ENCODE measurements around the gene POP4. TPM values are rescaled to one million over a fixed set of nuclear protein-coding genes. Genes with fewer than 3 reads are reported as not detected.
A peak's percentile ranks its signal among the peaks of the same experiment; 100 is the strongest.
"Not testable (repeated sequence)": the region's sequence is repeated elsewhere in the genome, so short reads cannot be mapped to it uniquely, and the experiment has no call there.

The POP4 gene
- total RNA-seq, 1 donor from 2014 or later, result 119 TPM

DNA sequence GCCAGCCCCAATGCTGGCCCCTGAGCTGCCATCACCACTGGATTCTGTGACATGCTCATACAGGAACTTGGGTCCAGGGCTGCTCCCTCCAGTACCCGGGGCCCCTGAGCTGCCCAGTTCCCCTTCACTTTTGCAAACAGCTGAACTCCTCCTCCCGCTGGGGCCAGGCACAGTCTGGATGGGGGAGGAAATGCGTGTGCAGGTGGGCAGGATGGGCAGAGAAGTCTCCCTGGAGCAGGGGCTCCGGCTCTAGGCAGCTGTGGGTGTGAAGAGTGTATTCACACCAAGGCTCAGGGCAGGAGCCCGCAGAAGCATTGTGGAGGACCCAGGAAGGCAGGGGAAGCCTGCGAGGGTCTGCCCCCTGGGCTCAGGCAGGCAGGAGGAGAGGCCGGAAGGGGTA, 12.4 kb downstream of the POP4 start:
- Mint-ChIP-seq H3K9me3 (no peaks in the 10 kb centered on the region), H3K4me1 (ENCODE audit: low read depth) (peaks cover 34% of the 10 kb centered on the region), H3K27ac (no peak overlapping the region), H3K4me3 (no peak overlapping the region), H3K27me3 (ENCODE audit: insufficient read depth) (peaks cover 2% of the 10 kb centered on the region), H3K36me3 (ENCODE audit: low read depth) (peaks cover 19% of the 10 kb centered on the region)
- no peak for DNase-seq (ENCODE audit: low spot score)
- intact Hi-C loops (cut with micrococcal nuclease), result no loop called here

DNA sequence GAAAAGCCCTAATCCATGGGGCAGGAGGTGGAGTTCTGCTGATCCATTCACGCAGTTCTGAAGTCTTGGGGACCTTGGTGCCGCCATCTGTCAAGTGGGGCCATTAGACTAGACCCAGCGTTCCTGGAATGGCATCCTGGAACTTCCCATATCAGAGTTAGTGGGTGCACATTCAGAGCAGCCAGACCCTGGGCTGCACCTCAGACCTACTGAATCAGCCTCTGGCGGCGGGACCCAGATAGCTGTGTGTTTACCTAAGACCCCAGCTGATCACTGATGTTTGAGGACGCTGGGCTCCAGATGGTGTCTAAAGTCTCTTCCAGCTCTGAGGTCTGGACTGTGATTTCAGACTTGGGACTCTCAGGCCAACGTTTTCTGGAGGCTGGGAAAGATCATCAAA, 12.8 kb downstream of the POP4 start:
- H3K27me3 Mint-ChIP-seq (ENCODE audit: insufficient read depth), result peaks cover 2% of the 10 kb centered on the region

DNA sequence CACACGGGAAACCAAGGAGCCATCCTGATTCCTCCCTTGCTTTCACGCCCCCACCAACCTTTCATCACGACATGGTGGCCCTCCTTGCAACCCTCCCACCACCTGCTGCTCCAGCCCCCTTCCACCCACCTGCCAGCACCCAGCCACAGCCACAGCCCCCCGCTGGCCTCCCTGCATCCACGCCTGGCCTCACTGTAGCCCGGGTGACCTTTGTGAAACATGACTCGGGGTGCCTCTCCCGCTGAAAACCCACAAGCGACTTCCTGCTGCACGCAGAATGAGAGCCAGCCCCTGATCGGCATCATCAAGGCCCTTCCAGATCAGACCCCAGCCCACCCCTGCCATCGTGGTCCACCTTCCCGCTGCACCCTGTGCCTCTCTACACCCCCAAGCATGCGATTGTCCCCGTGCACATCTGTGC, 14.9 kb downstream of the POP4 start:
- Mint-ChIP-seq H3K9me3 (no peaks in the 10 kb centered on the region), H3K4me1 (ENCODE audit: low read depth) (peaks cover 43% of the 10 kb centered on the region), H3K36me3 (ENCODE audit: low read depth) (peaks cover 6% of the 10 kb centered on the region), H3K27me3 (ENCODE audit: insufficient read depth) (peaks cover 2% of the 10 kb centered on the region), H3K4me3 (peak overlapping the region; percentile 59), H3K27ac (peak overlapping the region; percentile 72)
- DNase-seq (ENCODE audit: low spot score), result peak; percentile 19
- intact Hi-C loops (cut with micrococcal nuclease), result no loop called here

More for the DNA sequence above, 12.8 kb downstream of the POP4 start:
- intact Hi-C loops (cut with micrococcal nuclease), result no loop called here
- no peak overlapping the region for H3K4me3 Mint-ChIP-seq
- H3K9me3 Mint-ChIP-seq, result no peaks in the 10 kb centered on the region
- peaks cover 39% of the 10 kb centered on the region for H3K4me1 Mint-ChIP-seq (ENCODE audit: low read depth)
- peaks cover 19% of the 10 kb centered on the region for H3K36me3 Mint-ChIP-seq (ENCODE audit: low read depth)
- no peak for DNase-seq (ENCODE audit: low spot score)
- no peak overlapping the region for H3K27ac Mint-ChIP-seq

DNA sequence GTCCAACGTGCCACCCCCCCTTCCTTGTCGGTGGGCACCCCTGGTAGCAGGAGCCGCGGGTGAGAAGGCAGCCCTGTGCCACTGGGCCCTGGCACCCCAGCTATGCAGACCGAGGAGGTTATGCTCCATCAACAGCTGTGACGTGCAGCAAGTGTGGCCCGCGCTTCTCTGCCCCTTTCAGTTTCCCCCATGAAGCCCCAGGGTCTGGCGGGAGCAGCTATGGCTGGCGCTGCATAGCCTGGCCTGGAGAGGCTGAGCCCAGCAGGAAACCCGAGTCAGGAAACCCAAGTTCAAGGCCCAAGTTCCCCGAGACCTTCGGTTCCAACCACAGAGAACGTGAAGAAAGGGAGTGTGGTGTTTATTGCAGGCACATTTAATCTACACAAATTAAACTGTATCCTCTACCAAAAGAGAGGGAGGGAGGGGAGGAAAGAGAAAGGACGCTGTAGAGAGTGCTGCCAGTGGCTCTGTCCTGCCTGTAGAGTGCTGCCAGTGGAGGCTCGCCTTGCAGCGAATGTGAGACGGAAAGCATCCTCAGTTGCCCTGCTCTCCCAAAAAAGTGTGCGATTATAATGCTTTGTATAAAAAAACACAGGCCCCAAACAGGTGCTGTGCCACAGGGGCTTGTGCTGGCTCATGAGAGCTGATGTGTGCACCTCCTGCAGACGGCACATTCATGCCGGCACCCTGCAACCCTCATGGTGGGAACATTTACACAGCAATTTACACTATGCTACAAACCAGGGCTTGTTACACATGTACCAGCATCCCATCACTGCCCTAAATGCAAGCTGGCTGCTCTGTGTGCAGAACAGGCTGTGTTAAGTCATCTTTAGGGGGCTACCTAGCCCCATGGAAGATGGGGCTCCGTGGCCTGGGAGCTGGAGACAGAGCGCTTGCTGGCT, 16.3 kb downstream of the POP4 start:
- no peaks in the 10 kb centered on the region for H3K9me3 Mint-ChIP-seq
- intact Hi-C loops (cut with micrococcal nuclease), result no loop called here

DNA sequence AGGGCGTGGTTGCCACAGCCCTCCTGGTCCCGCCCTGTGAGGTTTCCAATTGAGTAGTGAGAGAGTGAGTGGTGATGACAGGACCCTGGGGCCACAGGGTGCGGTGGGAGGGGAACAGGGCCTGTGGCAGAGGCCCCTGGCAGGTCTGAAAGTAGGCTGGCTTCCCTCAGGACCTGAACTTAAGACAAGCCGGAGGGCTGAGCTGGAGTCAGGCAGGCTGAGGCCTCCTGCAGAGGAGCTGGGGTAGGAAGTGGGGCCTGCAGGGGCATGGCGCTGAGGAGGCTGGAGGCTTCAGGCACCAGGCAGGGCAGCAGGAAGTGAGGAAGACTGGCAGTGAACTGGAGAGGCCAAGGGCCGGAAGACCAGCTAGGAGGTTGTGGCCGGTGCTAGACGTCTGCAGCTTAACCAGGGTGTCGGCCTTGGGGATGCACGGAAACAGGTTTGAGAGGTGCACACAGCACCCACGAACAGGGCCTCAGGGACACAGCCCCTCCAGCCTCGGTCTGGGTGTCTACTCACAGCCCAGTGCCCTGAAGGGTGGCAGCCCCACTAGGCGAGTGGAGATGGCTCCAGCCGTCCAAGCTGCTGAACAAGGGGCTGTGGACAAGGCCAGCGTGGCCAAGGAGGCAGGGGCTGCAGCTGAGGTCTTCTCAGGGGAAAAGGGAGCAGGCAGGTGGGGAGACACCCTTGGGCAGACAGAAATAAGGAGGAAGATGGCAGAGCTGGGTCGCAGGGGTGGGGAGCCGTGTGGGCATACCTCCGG, 17.8 kb downstream of the POP4 start:
- peak; percentile 27 for DNase-seq (ENCODE audit: low spot score)
- no peaks in the 10 kb centered on the region for H3K36me3 Mint-ChIP-seq (ENCODE audit: low read depth)
- peaks cover 2% of the 10 kb centered on the region for H3K27me3 Mint-ChIP-seq (ENCODE audit: insufficient read depth)
- intact Hi-C loops (cut with micrococcal nuclease), result no loop called here
- peak overlapping the region; percentile 66 for H3K27ac Mint-ChIP-seq
- no peaks in the 10 kb centered on the region for H3K9me3 Mint-ChIP-seq
- H3K4me1 Mint-ChIP-seq (ENCODE audit: low read depth), result peaks cover 43% of the 10 kb centered on the region
- H3K4me3 Mint-ChIP-seq, result peak overlapping the region; percentile 60

More for the DNA sequence above, 16.3 kb downstream of the POP4 start:
- H3K27ac Mint-ChIP-seq, result peak overlapping the region; percentile 31
- H3K27me3 Mint-ChIP-seq (ENCODE audit: insufficient read depth), result peaks cover 2% of the 10 kb centered on the region
- no peak for DNase-seq (ENCODE audit: low spot score)
- peaks cover 43% of the 10 kb centered on the region for H3K4me1 Mint-ChIP-seq (ENCODE audit: low read depth)
- peak overlapping the region; percentile 38 for H3K4me3 Mint-ChIP-seq
- H3K36me3 Mint-ChIP-seq (ENCODE audit: low read depth), result no peaks in the 10 kb centered on the region

DNA sequence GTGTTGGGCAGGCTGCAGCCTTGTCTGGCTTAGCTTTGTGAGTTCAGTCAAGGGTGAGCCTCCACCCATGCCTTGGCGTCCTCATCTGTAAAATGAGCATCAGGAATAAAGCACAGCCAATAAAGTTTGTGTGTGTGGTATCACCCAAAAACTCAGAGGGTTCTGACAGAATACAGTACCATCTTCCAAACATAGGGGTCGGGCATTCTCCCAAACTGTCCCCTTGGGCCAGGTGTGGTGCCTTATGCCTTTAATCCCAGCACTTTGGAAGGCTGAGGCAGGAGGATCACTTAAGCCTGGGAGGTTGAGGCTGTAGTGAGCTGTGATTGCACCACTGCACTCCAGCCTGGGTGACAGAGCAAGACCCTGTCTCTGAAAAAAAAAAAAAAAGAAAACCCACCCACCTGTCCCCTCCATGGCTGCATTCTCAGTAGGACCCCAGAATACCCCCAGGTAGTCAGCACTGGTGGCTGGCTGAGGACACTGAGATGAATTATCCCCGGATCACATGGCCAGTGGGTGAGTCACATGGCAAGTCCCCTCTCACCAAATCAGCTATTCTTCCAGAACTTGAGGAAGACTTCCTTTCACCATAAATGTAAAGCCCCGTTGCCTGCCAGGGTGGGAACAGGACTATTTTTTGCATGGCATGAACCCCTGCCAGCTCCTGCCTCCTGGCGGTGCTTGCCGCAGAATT, 18.6 kb downstream of the POP4 start:
- Mint-ChIP-seq H3K4me3 (no peak overlapping the region), H3K9me3 (no peaks in the 10 kb centered on the region), H3K4me1 (ENCODE audit: low read depth) (peaks cover 43% of the 10 kb centered on the region), H3K27ac (peak overlapping the region; percentile 58), H3K36me3 (ENCODE audit: low read depth) (no peaks in the 10 kb centered on the region), H3K27me3 (ENCODE audit: insufficient read depth) (peaks cover 2% of the 10 kb centered on the region)
- DNase-seq (ENCODE audit: low spot score), result no peak
- intact Hi-C loops (cut with micrococcal nuclease), result no loop called here

DNA sequence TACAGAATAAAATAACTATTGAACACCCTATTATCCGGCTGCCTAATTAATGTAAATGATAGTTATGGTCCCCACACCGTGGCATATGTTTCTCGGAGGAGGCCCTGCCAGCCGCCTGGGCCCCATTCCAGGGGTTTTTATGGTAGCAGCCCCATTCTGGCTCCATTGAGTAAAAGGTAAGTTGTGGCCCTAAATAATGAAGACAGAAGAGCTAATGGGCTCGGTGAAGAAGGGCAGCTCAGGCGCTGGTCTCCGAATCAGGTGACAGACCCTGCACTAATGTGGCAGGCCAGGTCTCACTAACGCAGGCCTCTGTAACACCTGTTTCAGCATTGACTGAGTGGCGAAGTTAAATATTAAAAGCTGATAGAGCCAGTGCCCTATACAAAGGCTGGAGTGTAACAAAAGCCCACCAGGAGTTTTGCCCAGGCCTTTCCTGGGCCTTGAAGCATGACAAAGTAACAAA, 19.1 kb downstream of the POP4 start:
- Mint-ChIP-seq H3K4me1 (ENCODE audit: low read depth) (peaks cover 41% of the 10 kb centered on the region), H3K36me3 (ENCODE audit: low read depth) (no peaks in the 10 kb centered on the region), H3K9me3 (no peaks in the 10 kb centered on the region), H3K27ac (no peak overlapping the region), H3K4me3 (no peak overlapping the region), H3K27me3 (ENCODE audit: insufficient read depth) (peaks cover 2% of the 10 kb centered on the region)
- DNase-seq (ENCODE audit: low spot score), result no peak
- intact Hi-C loops (cut with micrococcal nuclease), result no loop called here

DNA sequence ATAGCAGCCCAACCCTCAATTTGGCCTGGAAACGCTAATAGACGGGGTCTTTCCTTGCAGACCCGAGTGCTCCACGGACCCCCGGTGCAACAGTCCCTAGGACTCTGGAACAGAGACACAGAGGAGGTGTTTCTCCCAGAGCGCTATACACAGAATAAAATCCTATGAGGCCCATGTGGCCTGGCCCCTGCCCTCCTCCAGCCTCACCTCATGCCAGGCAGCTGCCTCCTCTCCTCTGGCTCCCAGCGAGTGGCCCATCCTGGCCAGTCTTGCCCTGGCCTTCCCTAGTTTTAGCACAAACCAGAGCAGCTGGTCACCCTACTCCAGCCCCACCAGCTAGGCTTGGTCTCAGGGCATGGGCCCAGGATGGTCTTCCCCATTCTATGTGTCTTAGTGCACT, 20.3 kb downstream of the POP4 start:
- H3K27me3 Mint-ChIP-seq (ENCODE audit: insufficient read depth), result peaks cover 5% of the 10 kb centered on the region
- H3K4me1 Mint-ChIP-seq (ENCODE audit: low read depth), result peaks cover 29% of the 10 kb centered on the region
- H3K27ac Mint-ChIP-seq, result no peak overlapping the region
- DNase-seq (ENCODE audit: low spot score), result no peak
- intact Hi-C loops (cut with micrococcal nuclease), result no loop called here
- no peaks in the 10 kb centered on the region for H3K36me3 Mint-ChIP-seq (ENCODE audit: low read depth)
- no peaks in the 10 kb centered on the region for H3K9me3 Mint-ChIP-seq
- no peak overlapping the region for H3K4me3 Mint-ChIP-seq

DNA sequence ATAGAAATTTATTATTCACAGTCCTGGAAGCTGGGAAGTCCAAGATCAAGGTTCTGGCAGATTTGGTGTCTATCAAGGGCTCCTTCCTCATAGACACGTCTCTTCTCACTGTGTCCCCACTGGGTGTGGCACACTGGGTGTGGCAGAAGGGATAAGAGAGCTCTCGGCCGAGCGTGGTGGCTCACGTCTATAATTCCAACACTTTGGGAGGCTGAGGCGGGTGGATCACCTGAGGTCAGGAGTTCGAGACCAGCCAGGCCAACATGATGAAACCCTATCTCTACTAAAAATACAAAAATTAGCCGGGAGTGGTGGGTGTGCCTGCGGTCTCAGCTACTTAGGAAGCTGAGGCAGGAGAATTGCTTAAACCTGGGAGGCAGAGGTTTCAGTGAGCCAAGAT, 20.7 kb downstream of the POP4 start:
- H3K27me3 Mint-ChIP-seq (ENCODE audit: insufficient read depth); H3K36me3 Mint-ChIP-seq (ENCODE audit: low read depth); H3K27ac Mint-ChIP-seq; DNase-seq (ENCODE audit: low spot score); H3K4me3 Mint-ChIP-seq; H3K9me3 Mint-ChIP-seq; intact Hi-C loops (cut with micrococcal nuclease): not testable (repeated sequence)
- peaks cover 25% of the 10 kb centered on the region for H3K4me1 Mint-ChIP-seq (ENCODE audit: low read depth)

DNA sequence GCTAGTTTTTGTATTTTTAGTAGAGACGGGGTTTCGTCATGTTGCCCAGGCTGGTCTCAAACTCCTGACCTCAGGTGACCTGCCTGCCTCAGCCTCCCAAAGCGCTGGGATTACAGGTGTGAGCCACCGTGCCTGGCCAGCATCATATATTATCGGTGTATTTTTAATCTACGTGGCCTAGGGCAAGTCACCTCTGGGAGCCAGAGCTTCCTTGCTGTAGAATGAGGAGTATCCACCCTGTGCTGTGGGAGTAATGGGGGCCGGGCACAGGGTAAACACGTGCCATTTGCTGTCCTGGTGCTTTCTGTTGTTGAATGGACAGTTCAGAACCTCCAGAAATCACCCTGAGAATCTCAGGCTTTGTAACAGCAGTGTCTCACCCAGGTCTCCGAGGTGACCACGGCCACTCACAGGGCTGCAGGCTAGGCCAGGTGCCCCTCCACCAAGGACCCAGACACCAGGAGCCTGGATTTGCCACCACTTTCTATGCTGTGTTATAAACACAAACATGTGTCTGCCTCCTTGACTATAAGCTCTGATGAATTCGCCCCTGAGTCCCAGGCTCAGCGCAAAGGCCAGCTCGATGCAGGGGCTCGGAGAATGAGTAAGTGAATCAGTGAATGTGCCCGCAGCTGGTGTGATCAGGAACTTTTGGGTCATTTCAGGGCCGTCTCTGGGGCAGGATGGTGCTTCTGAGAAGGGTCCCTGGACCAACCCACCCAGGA, 22.7 kb downstream of the POP4 start:
- H3K27me3 Mint-ChIP-seq (ENCODE audit: insufficient read depth), result peaks cover 3% of the 10 kb centered on the region
- intact Hi-C loops (cut with micrococcal nuclease), result no loop called here

DNA sequence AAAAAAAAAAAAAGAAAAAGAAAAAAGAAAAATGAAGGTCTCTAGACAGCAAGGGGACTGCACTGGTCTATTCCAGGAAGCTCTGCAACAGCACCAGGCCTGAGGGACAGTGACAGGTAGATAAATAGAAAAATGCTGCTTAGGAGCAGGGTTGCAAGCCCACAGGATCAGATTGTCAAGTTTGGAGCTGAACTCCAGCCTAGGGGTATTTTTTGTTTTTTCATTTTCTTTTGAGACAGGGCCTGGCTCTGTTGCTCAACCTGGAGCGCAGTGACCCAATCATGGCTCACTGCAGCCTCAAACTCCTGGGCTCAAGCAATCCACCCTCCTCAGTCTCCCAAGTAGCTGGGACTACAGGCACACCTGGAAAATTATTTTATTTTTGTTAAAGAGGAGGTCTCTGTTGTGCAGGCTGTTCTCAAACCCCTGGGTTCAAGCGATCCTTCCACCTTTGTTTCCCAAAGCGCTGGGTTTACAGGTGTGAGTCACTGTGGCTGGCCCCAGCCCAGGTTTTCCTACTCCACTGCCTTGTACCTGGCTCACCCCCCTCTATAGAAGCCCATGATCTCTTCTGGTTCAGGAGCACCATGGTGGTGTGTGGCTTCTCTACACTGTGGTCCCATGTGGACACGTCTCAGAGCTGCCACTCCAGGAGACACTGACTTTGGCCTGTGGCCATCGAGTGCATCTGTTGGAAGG, 23.9 kb downstream of the POP4 start:
- H3K9me3 Mint-ChIP-seq, result no peaks in the 10 kb centered on the region
- no peak for DNase-seq (ENCODE audit: low spot score)
- intact Hi-C loops (cut with micrococcal nuclease), result no loop called here
- no peaks in the 10 kb centered on the region for H3K36me3 Mint-ChIP-seq (ENCODE audit: low read depth)
- H3K27me3 Mint-ChIP-seq (ENCODE audit: insufficient read depth), result peaks cover 3% of the 10 kb centered on the region
- H3K4me3 Mint-ChIP-seq, result no peak overlapping the region
- H3K27ac Mint-ChIP-seq, result no peak overlapping the region
- H3K4me1 Mint-ChIP-seq (ENCODE audit: low read depth), result no peaks in the 10 kb centered on the region

More for the DNA sequence above, 22.7 kb downstream of the POP4 start:
- no peaks in the 10 kb centered on the region for H3K9me3 Mint-ChIP-seq
- DNase-seq (ENCODE audit: low spot score), result no peak
- peaks cover 5% of the 10 kb centered on the region for H3K4me1 Mint-ChIP-seq (ENCODE audit: low read depth)
- no peaks in the 10 kb centered on the region for H3K36me3 Mint-ChIP-seq (ENCODE audit: low read depth)
- H3K27ac Mint-ChIP-seq, result no peak overlapping the region
- H3K4me3 Mint-ChIP-seq, result no peak overlapping the region

DNA sequence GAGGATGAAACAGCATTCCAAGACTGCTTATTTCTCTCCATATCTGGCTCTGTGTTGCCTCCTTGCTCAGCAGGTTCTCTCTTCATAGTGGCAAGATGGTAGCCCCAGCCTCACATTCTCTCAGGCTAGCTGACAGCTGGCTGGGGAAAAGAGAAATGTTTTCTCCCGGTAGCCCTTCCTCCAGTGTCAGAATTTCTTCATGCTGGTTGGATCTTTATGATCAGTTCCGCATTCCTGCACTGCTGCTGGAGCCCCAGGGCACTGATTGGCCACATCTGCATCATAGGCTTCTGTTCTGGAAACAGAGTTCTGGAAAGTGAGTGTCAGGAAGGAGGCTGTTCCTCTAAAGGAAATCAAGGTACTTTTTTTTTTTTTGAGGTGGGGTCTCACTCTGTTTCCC, 24.6 kb downstream of the POP4 start:
- peaks cover 3% of the 10 kb centered on the region for H3K27me3 Mint-ChIP-seq (ENCODE audit: insufficient read depth)
- H3K4me3 Mint-ChIP-seq, result no peak overlapping the region
- no peaks in the 10 kb centered on the region for H3K9me3 Mint-ChIP-seq
- no peak overlapping the region for H3K27ac Mint-ChIP-seq
- no peaks in the 10 kb centered on the region for H3K36me3 Mint-ChIP-seq (ENCODE audit: low read depth)
- no peak for DNase-seq (ENCODE audit: low spot score)
- intact Hi-C loops (cut with micrococcal nuclease), result no loop called here
- no peaks in the 10 kb centered on the region for H3K4me1 Mint-ChIP-seq (ENCODE audit: low read depth)
